HG03520 (cell line): ENCODE measurements around the gene BTBD16.

Source experiments
- ATAC-seq: cut with Tn5 transposase; IDR thresholded peaks from one replicate; pipeline ENCODE4 v1.9.1; 2021; ENCODE audit warnings: mild to moderate bottlenecking, moderate library complexity; ENCODE audit not compliant: unreplicated experiment

The BTBD16 gene

GRCh38 chr10:122269059-122269687 is 1.9 kb upstream of the BTBD16 start:
- ATAC-seq = no peak

GRCh38 chr10:122273966-122274545 is 3.0 kb downstream of the BTBD16 start:
- no peak for ATAC-seq

GRCh38 chr10:122276611-122277208 is 5.6 kb downstream of the BTBD16 start:
- no peak for ATAC-seq

- no peak for ATAC-seq
These were observed 6.5 kb downstream of the BTBD16 start for GRCh38 chr10:122277526-122278136.

GRCh38 chr10:122279725-122280141 is 8.6 kb downstream of the BTBD16 start:
- ATAC-seq = no peak

GRCh38 chr10:122280156-122280555 is 9.1 kb downstream of the BTBD16 start:
- ATAC-seq = no peak

- no peak for ATAC-seq
These were observed 10.0 kb downstream of the BTBD16 start for GRCh38 chr10:122281018-122281626.

- no peak for ATAC-seq
These were observed 10.7 kb downstream of the BTBD16 start for GRCh38 chr10:122281751-122282150.

GRCh38 chr10:122282253-122282671 is 11.2 kb downstream of the BTBD16 start:
- ATAC-seq = no peak

GRCh38 chr10:122282909-122283308 is 11.8 kb downstream of the BTBD16 start:
- no peak for ATAC-seq

- ATAC-seq = no peak
These were observed 14.7 kb downstream of the BTBD16 start for GRCh38 chr10:122285506-122286444.

GRCh38 chr10:122286867-122287266 is 15.8 kb downstream of the BTBD16 start:
- no peak for ATAC-seq

- ATAC-seq = no peak
These were observed 16.5 kb downstream of the BTBD16 start for GRCh38 chr10:122287570-122287969.

GRCh38 chr10:122288262-122288661 is 17.2 kb downstream of the BTBD16 start:
- no peak for ATAC-seq

GRCh38 chr10:122288917-122289316 is 17.8 kb downstream of the BTBD16 start:
- no peak for ATAC-seq

GRCh38 chr10:122290334-122290733 is 19.2 kb downstream of the BTBD16 start:
- ATAC-seq = no peak

- ATAC-seq = no peak
These were observed 19.9 kb downstream of the BTBD16 start for GRCh38 chr10:122290833-122291532.

GRCh38 chr10:122291739-122292138 is 20.6 kb downstream of the BTBD16 start:
- ATAC-seq = no peak

- no peak for ATAC-seq
These were observed 21.3 kb downstream of the BTBD16 start for GRCh38 chr10:122292376-122292775.
